GF-D8 (cell line): ENCODE measurements around the gene SENP2.
"Not testable (repeated sequence)": the region's sequence is repeated elsewhere in the genome, so short reads cannot be mapped to it uniquely, and the experiment has no call there.

Experiments
- DNase-seq: peaks from one replicate; lab custom pipeline; 2025; lab: John Stamatoyannopoulos, UW

SENP2 gene

GRCh38 chr3:185586686-185587039 is 568 bp downstream of the SENP2 start:
- no peak for DNase-seq

GRCh38 chr3:185594073-185594472 is 8.0 kb downstream of the SENP2 start:
- no peak for DNase-seq

GRCh38 chr3:185595526-185595925 is 9.4 kb downstream of the SENP2 start:
- peak; percentile 58 for DNase-seq

GRCh38 chr3:185605566-185605965 is 19.5 kb downstream of the SENP2 start:
- no peak for DNase-seq

GRCh38 chr3:185606196-185606595 is 20.1 kb downstream of the SENP2 start:
- no peak for DNase-seq

- no peak for DNase-seq
Observed at GRCh38 chr3:185613016-185613415, 26.9 kb downstream of the SENP2 start.

GRCh38 chr3:185623939-185624665 is 38.0 kb downstream of the SENP2 start:
- DNase-seq = no peak

- DNase-seq = no peak
Observed at GRCh38 chr3:185625784-185626183, 39.7 kb downstream of the SENP2 start.

GRCh38 chr3:185629554-185630181 is 43.6 kb downstream of the SENP2 start:
- DNase-seq = no peak

- DNase-seq = no peak
Observed at GRCh38 chr3:185630182-185630622, 44.1 kb downstream of the SENP2 start.

GRCh38 chr3:185631108-185631507 is 45.0 kb downstream of the SENP2 start:
- no peak for DNase-seq

GRCh38 chr3:185631508-185632206 is 45.6 kb downstream of the SENP2 start:
- DNase-seq = no peak

- DNase-seq = no peak
Observed at GRCh38 chr3:185632996-185633395, 46.9 kb downstream of the SENP2 start.

- DNase-seq = no peak
Observed at GRCh38 chr3:185637388-185637787, 51.3 kb downstream of the SENP2 start.

GRCh38 chr3:185638651-185639050 is 52.6 kb downstream of the SENP2 start:
- not testable (repeated sequence) for DNase-seq

GRCh38 chr3:185639632-185640206 is 53.6 kb downstream of the SENP2 start:
- DNase-seq = no peak

GRCh38 chr3:185640308-185640707 is 54.2 kb downstream of the SENP2 start:
- no peak for DNase-seq

GRCh38 chr3:185645191-185645590 is 59.1 kb downstream of the SENP2 start:
- DNase-seq = not testable (repeated sequence)

GRCh38 chr3:185645596-185646381 is 59.7 kb downstream of the SENP2 start:
- no peak for DNase-seq

- no peak for DNase-seq
Observed at GRCh38 chr3:185646382-185647133, 60.5 kb downstream of the SENP2 start.
